Esophagus squamous epithelium (tissue), 4 donors: ENCODE results near the gene SDK2.

Experiments
- POLR2A ChIP-seq, 4 donors: fragments of 450-650 bp; IDR thresholded peaks; one replicate each; pipeline ENCODE4 v1.6.1; 2017; ENCODE audit warnings: antibody characterized with exemption in 4 of 4, mild to moderate bottlenecking in 4 of 4, moderate library complexity in 3 of 4
- TF ChIP-seq, protein P1 (sequence below), 6 experiments: fragments of 450-650 bp in 4 of 6; fragments of 200-600 bp in 2 of 6; sonication (generic) in 2 of 6; IDR thresholded peaks; one replicate each; pipeline ENCODE4 v1.5.1; 2016 to 2019; ENCODE audit warnings: antibody characterized with exemption in 6 of 6, mild to moderate bottlenecking in 4 of 6, moderate library complexity in 4 of 6

DNA sequence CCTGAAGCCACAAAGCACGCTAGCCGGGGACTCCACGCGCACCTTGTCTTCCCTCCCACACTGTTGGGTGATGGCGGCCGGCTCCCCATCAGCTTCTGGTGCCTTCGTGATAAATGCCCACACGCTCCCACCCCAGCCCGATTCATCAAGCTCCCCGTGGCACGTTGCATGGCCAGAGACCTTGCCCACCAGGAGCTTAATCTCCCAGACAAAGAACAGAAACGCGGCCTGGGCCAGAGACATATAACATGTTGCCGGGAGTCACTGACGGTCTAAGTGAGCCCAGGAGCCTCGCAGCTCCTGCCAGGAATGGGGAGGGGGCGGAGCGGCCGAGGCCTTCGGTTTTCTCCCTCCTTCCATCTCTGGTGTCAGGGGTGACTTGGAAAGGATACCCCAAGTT, 93.1 kb downstream of the SDK2 start:
- TF ChIP-seq, protein P1, sequence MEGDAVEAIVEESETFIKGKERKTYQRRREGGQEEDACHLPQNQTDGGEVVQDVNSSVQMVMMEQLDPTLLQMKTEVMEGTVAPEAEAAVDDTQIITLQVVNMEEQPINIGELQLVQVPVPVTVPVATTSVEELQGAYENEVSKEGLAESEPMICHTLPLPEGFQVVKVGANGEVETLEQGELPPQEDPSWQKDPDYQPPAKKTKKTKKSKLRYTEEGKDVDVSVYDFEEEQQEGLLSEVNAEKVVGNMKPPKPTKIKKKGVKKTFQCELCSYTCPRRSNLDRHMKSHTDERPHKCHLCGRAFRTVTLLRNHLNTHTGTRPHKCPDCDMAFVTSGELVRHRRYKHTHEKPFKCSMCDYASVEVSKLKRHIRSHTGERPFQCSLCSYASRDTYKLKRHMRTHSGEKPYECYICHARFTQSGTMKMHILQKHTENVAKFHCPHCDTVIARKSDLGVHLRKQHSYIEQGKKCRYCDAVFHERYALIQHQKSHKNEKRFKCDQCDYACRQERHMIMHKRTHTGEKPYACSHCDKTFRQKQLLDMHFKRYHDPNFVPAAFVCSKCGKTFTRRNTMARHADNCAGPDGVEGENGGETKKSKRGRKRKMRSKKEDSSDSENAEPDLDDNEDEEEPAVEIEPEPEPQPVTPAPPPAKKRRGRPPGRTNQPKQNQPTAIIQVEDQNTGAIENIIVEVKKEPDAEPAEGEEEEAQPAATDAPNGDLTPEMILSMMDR (IDR thresholded peaks at IDR 0.05): no peak
- no peak for TF ChIP-seq POLR2A (IDR thresholded peaks at IDR 0.05)
